ENCODE data around the gene ZNF165. TPM values are rescaled to one million over a fixed set of nuclear protein-coding genes. Genes with fewer than 3 reads are reported as not detected.

The ZNF165 gene
- total RNA-seq, 1 donor from 2014 or later = 4.7 TPM

- TF ChIP-seq CTCF (IDR thresholded peaks at IDR 0.05; ENCODE audit: insufficient read depth, low read length, severe bottlenecking) = no peak
- H3K27me3 ChIP-seq (ENCODE audit: control insufficient read depth, insufficient read depth, low read length) = no peaks in the 10 kb centered on the region
- H3K36me3 ChIP-seq (ENCODE audit: control insufficient read depth, insufficient read depth, low read length) = no peaks in the 10 kb centered on the region
- H3K4me3 ChIP-seq (ENCODE audit: low read depth, low read length) = peak within 1 kb of the TSS; percentile 66
- FAIRE-seq (no peak), DNase-seq (ENCODE audit: low read depth) (peak; percentile 73)
Observed at GRCh38 chr6:28124350-28124970, 44.1 kb downstream of the ZNF165 start, which contains the start of gene ZSCAN16. Gene ZSCAN16 (plus strand): TSS chr6:28124609. CDS start chr6:28125444, 835 bp downstream.

GRCh38 chr6:28124971-28125353, 44.6 kb downstream of the ZNF165 start:
- H3K36me3 ChIP-seq (ENCODE audit: control insufficient read depth, insufficient read depth, low read length) = peaks cover 1% of the 10 kb centered on the region
- FAIRE-seq (no peak), DNase-seq (ENCODE audit: low read depth) (no peak)
- peak overlapping the region; percentile 66 for H3K4me3 ChIP-seq (ENCODE audit: low read depth, low read length)
- H3K27me3 ChIP-seq (ENCODE audit: control insufficient read depth, insufficient read depth, low read length) = no peaks in the 10 kb centered on the region
- TF ChIP-seq CTCF (IDR thresholded peaks at IDR 0.05; ENCODE audit: insufficient read depth, low read length, severe bottlenecking) = no peak

- H3K4me3 ChIP-seq (ENCODE audit: low read depth, low read length) = no peak overlapping the region
- no peak for TF ChIP-seq CTCF (IDR thresholded peaks at IDR 0.05; ENCODE audit: insufficient read depth, low read length, severe bottlenecking)
- H3K36me3 ChIP-seq (ENCODE audit: control insufficient read depth, insufficient read depth, low read length) = peaks cover 1% of the 10 kb centered on the region
- FAIRE-seq (no peak), DNase-seq (ENCODE audit: low read depth) (no peak)
- H3K27me3 ChIP-seq (ENCODE audit: control insufficient read depth, insufficient read depth, low read length) = no peaks in the 10 kb centered on the region
Observed at GRCh38 chr6:28125401-28125800, 45.0 kb downstream of the ZNF165 start.

GRCh38 chr6:28134015-28134414, 53.6 kb downstream of the ZNF165 start:
- DNase-seq (ENCODE audit: low read depth) = peak; percentile 30
- no peak for FAIRE-seq
- Histone ChIP-seq H3K4me3 (ENCODE audit: low read depth, low read length) (no peak overlapping the region), H3K27me3 (ENCODE audit: control insufficient read depth, insufficient read depth, low read length) (no peaks in the 10 kb centered on the region), H3K36me3 (ENCODE audit: control insufficient read depth, insufficient read depth, low read length) (peaks cover 1% of the 10 kb centered on the region)
- peak; percentile 50 for TF ChIP-seq CTCF (IDR thresholded peaks at IDR 0.05; ENCODE audit: insufficient read depth, low read length, severe bottlenecking)

GRCh38 chr6:28134716-28135115, 54.3 kb downstream of the ZNF165 start:
- FAIRE-seq = no peak

More at GRCh38 chr6:28134716-28135115, 54.3 kb downstream of the ZNF165 start:
- DNase-seq (ENCODE audit: low read depth) = no peak
- no peaks in the 10 kb centered on the region for H3K36me3 ChIP-seq (ENCODE audit: control insufficient read depth, insufficient read depth, low read length)
- no peak overlapping the region for H3K4me3 ChIP-seq (ENCODE audit: low read depth, low read length)
- TF ChIP-seq CTCF (IDR thresholded peaks at IDR 0.05; ENCODE audit: insufficient read depth, low read length, severe bottlenecking) = no peak
- H3K27me3 ChIP-seq (ENCODE audit: control insufficient read depth, insufficient read depth, low read length) = no peaks in the 10 kb centered on the region

Data from bronchial epithelial cell (primary cell).